ENCODE data around the gene ADGB.

- no peak for TF ChIP-seq TAF1 (IDR thresholded peaks at IDR 0.05; ENCODE audit: borderline replicate concordance, low read depth, low read length)
- no peak for TF ChIP-seq POLR2A (IDR thresholded peaks at IDR 0.05; ENCODE audit: low read depth, low read length)
- no peak for TF ChIP-seq POLR2AphosphoS5 (IDR thresholded peaks at IDR 0.05; ENCODE audit: low read depth, low read length)
These were observed 20.7 kb upstream of the ADGB start for GRCh38 chr6:146578054-146578453.

Data from GM12892 (cell line).